DOHH2 (cell line): ENCODE data around the gene PPP1R13B.
"Not testable (repeated sequence)": the region's sequence is repeated elsewhere in the genome, so short reads cannot be mapped to it uniquely, and the experiment has no call there.

Source experiments
- H3F3A ChIP-seq: fragments of 200-600 bp; sonication (generic), shearing (Covaris generic); 2 replicates; pipeline ENCODE4 v1.6.0; 2016; ENCODE audit warnings: antibody characterized with exemption, mild to moderate bottlenecking; ENCODE audit not compliant: control insufficient read depth, insufficient read depth
- H3K27ac ChIP-seq: fragments of 200-600 bp; sonication (generic); 2 replicates; pipeline ENCODE4 v1.5.1; 2014; ENCODE audit warnings: low read depth, mild to moderate bottlenecking, low read length, moderate library complexity
- H3K27me3 ChIP-seq: fragments of 200-600 bp; sonication (generic); 2 replicates; pipeline ENCODE4 v1.6.1; 2014; ENCODE audit warnings: mild to moderate bottlenecking, low read length, mixed read lengths; ENCODE audit not compliant: control insufficient read depth
- H3K36me3 ChIP-seq: fragments of 200-600 bp; sonication (generic); 2 replicates; pipeline ENCODE4 v1.6.1; 2014; ENCODE audit warnings: mild to moderate bottlenecking, low read length, moderate library complexity, mixed read lengths; ENCODE audit not compliant: control insufficient read depth
- H3K4me1 ChIP-seq: fragments of 200-600 bp; sonication (generic); 2 replicates; pipeline ENCODE4 v1.6.1; 2014; ENCODE audit warnings: mild to moderate bottlenecking, low read length, mixed read lengths; ENCODE audit not compliant: control insufficient read depth
- H3K4me2 ChIP-seq: fragments of 200-600 bp; sonication (generic); 2 replicates; pipeline ENCODE4 v1.6.0; 2014; ENCODE audit warnings: mild to moderate bottlenecking, low read length, moderate library complexity
- H3K4me3 ChIP-seq: fragments of 200-600 bp; sonication (generic); 2 replicates; pipeline ENCODE4 v1.5.1; 2014; ENCODE audit warnings: mild to moderate bottlenecking, low read length, mixed read lengths
- H3K79me2 ChIP-seq: fragments of 200-600 bp; sonication (generic); 2 replicates; pipeline ENCODE4 v1.6.1; 2014; ENCODE audit warnings: mild to moderate bottlenecking, low read length, mixed read lengths; ENCODE audit not compliant: control insufficient read depth
- H3K9me2 ChIP-seq: fragments of 200-600 bp; sonication (generic); replicated peaks from 2 replicates; pipeline ENCODE4 v1.6.1; 2014; ENCODE audit warnings: mild to moderate bottlenecking, low read length, mixed read lengths; ENCODE audit not compliant: control insufficient read depth
- H3K9me3 ChIP-seq: fragments of 200-600 bp; sonication (generic); 2 replicates; pipeline ENCODE4 v1.6.1; 2014; ENCODE audit warnings: antibody characterized with exemption, low read length, mixed read lengths; ENCODE audit not compliant: control insufficient read depth, insufficient read depth
- H4K20me1 ChIP-seq: fragments of 200-600 bp; sonication (generic); 2 replicates; pipeline ENCODE4 v1.6.0; 2014; ENCODE audit warnings: low read depth, mild to moderate bottlenecking, antibody characterized with exemption, low read length, moderate library complexity; ENCODE audit not compliant: control insufficient read depth, insufficient read depth
- EZH2phosphoT487 ChIP-seq: fragments of 200-600 bp; sonication (generic); IDR thresholded peaks from 2 replicates; pipeline ENCODE4 v1.6.1; 2017; ENCODE audit warnings: borderline replicate concordance, mild to moderate bottlenecking, antibody characterized with exemption, low read length, moderate library complexity, mixed read lengths
- TF ChIP-seq, protein P1 (sequence below): fragments of 200-600 bp; sonication (generic); IDR thresholded peaks from one replicate; pipeline ENCODE4 v1.5.1; 2014; ENCODE audit warnings: antibody characterized with exemption, mild to moderate bottlenecking, low read depth, low read length; ENCODE audit not compliant: poor library complexity, severe bottlenecking

Gene PPP1R13B

DNA sequence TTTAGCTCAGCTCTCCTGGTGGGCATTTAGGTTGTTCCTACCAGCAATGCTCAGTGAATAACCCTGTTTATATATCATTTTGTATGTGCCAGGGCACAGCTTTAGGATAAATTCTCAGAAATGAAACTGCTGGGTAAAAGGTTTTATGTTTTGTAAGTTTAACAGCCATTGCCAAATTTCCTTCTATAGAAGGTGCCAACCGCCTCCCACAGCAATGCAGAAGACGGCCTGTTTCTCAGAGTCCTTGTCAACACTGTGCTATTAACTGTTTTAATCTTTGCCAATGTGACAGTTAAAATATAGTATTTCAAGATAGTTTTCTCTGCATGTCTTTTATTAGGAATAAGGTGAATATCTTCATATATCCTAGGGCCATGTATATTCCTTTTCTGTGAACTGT lies 65.0 kb downstream of the PPP1R13B start:
- no peaks in the 10 kb centered on the region for H3K79me2 ChIP-seq
- H3K9me3 ChIP-seq, result no peaks in the 10 kb centered on the region
- no peaks in the 10 kb centered on the region for H4K20me1 ChIP-seq
- no peaks in the 10 kb centered on the region for H3K36me3 ChIP-seq
- no peaks in the 10 kb centered on the region for H3K27me3 ChIP-seq
- no peak overlapping the region for H3K4me3 ChIP-seq
- TF ChIP-seq EZH2phosphoT487, result no peak
- TF ChIP-seq, protein P1, sequence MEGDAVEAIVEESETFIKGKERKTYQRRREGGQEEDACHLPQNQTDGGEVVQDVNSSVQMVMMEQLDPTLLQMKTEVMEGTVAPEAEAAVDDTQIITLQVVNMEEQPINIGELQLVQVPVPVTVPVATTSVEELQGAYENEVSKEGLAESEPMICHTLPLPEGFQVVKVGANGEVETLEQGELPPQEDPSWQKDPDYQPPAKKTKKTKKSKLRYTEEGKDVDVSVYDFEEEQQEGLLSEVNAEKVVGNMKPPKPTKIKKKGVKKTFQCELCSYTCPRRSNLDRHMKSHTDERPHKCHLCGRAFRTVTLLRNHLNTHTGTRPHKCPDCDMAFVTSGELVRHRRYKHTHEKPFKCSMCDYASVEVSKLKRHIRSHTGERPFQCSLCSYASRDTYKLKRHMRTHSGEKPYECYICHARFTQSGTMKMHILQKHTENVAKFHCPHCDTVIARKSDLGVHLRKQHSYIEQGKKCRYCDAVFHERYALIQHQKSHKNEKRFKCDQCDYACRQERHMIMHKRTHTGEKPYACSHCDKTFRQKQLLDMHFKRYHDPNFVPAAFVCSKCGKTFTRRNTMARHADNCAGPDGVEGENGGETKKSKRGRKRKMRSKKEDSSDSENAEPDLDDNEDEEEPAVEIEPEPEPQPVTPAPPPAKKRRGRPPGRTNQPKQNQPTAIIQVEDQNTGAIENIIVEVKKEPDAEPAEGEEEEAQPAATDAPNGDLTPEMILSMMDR, result no peak
- no peak overlapping the region for H3K27ac ChIP-seq
- H3K4me2 ChIP-seq, result no peak overlapping the region
- H3K4me1 ChIP-seq, result peaks cover 7% of the 10 kb centered on the region
- H3F3A ChIP-seq, result no peaks in the 10 kb centered on the region
- no peaks in the 10 kb centered on the region for H3K9me2 ChIP-seq

DNA sequence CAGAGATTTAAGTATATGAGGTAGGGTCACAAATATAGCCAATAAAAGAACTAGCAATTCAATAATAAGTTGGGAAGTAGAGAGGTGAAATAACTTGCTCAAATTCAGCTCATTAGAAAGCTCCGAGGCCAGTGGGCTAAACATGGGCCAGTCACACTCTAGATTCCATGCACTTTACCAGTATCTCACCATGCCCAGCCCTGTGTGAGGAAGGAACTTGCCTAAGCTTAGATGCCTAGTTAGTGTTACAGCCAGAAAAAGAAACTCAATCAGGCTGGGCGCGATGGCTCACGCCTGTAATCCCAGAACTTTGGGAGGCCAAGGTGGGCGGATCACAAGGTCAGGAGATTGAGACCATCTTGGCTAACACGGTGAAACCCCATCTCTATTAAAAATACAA lies 71.1 kb downstream of the PPP1R13B start:
- H3K9me3 ChIP-seq, H3K9me2 ChIP-seq, H3K4me2 ChIP-seq, H3K4me1 ChIP-seq, H3K27ac ChIP-seq, H4K20me1 ChIP-seq, H3K27me3 ChIP-seq, H3K36me3 ChIP-seq, H3F3A ChIP-seq, H3K79me2 ChIP-seq, H3K4me3 ChIP-seq: not testable (repeated sequence)

DNA sequence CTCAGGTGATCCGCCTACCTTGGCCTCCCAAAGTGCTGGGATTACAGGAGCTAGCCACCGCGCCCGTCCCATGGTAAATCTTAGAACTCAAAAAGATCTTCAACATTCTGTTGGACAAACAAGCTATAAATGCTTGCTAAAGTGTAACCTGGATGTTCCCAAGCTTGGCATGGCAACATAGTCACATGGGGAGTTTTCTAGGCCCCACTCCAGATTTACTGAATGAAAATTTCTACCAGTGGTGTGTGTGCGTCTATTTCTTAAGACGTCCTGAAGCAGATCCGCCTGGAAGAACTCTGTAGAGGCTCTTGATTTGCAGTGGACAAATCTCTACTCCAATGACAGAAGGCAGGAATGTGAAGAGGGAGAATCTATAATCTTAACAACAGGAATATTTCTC lies 71.9 kb downstream of the PPP1R13B start:
- no peaks in the 10 kb centered on the region for H3K4me1 ChIP-seq
- no peaks in the 10 kb centered on the region for H3F3A ChIP-seq
- no peak overlapping the region for H3K4me2 ChIP-seq
- no peak overlapping the region for H3K4me3 ChIP-seq
- no peaks in the 10 kb centered on the region for H3K9me2 ChIP-seq
- no peaks in the 10 kb centered on the region for H3K27me3 ChIP-seq
- no peaks in the 10 kb centered on the region for H3K36me3 ChIP-seq
- H3K79me2 ChIP-seq, result no peaks in the 10 kb centered on the region
- TF ChIP-seq, protein P1, result no peak
- TF ChIP-seq EZH2phosphoT487, result no peak
- no peaks in the 10 kb centered on the region for H3K9me3 ChIP-seq
- H3K27ac ChIP-seq, result no peak overlapping the region
- H4K20me1 ChIP-seq, result no peaks in the 10 kb centered on the region

DNA sequence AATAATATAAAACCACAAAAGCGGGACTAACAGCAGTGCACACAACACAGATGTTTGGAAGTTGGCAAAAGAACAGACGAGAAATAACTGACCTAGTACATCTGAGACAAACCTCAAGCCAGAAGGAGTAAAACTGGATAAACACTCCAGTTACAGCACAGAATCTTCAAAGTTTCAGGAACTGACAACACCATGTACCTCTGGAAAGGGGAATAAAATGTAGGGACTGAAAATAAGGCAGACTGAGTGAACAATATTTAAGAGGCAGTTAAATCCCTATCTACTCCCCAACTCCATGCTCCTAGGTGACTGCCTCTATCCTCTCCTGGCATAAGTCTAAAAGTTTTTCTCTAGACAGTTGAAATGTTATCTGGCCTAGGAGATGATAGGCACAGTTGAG lies 73.9 kb downstream of the PPP1R13B start:
- Histone ChIP-seq H3K4me1 (no peaks in the 10 kb centered on the region), H3K27ac (no peak overlapping the region), H3K9me2 (no peaks in the 10 kb centered on the region), H4K20me1 (no peaks in the 10 kb centered on the region), H3K4me2 (no peak overlapping the region), H3K79me2 (no peaks in the 10 kb centered on the region), H3F3A (no peaks in the 10 kb centered on the region), H3K9me3 (no peaks in the 10 kb centered on the region), H3K36me3 (no peaks in the 10 kb centered on the region), H3K27me3 (no peaks in the 10 kb centered on the region), H3K4me3 (no peak overlapping the region)
- no peak for TF ChIP-seq EZH2phosphoT487
- TF ChIP-seq, protein P1, result no peak
